Activated CD4-positive, alpha-beta T cell treated with anti-CD3 and anti-CD28 coated beads for 24 hours (primary cell): Measurements from ENCODE around the gene PBX3.

ENCODE experiments used
- DNase-seq, 2 donors: peaks; one replicate each; pipeline ENCODE4 v3.0.0-alpha.2; 2020; ENCODE audit warnings: low read depth in 2 of 2

The PBX3 gene

DNA sequence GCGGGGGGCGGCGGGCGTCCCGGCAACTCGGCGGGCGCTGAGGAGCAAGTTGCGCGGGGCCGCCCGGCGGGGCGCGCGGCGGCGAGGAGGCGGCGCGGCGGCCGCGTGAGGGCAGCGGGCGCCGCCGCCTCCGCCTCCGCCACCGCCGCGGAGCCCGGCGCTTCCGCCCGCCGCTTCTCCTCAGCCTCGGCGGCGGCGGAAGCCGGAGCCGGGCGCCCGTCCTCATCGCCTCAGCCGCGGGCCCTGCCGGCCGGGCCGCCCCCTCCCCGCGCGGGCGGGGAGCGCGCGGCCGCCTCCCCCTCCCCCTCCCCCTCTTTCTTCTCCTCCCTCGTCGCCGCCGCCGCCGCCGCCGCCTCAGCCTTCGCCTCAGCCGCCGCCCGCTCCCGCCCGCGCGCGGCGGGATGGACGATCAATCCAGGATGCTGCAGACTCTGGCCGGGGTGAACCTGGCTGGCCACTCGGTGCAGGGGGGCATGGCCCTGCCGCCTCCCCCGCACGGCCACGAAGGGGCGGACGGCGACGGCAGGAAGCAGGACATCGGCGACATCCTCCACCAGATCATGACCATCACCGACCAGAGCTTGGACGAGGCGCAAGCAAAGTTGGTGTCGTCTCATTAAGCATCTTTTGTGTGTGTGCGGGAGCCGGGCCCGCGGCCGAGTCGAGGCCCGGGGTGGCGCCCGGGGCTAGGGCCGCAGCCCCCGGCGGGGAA is at the start of gene PBX3:
Gene PBX3 (plus strand): TSS at position 321 of the 712 bp plus-strand sequence.
- DNase-seq = peak; percentile 13 to 14

DNA sequence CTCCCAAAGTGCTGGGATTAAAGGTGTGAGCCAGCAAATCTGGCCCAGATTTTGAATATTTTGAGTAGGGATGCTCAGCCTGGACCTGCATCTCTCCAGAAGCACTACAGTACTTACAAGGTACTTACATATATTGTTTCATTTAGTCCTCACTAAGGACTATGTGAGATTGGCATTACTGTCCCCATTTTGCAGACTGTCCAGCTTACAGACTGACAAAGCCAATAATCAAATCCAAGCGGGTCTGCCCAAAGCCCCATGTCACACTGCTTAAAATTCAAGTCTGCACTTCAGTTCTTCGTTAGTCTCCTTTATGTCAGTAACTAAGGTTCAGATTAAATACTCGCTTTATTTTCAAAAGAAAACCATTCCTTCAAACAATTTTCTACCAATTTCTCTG is 47.3 kb upstream of the PBX3 start:
- DNase-seq = no peak

GRCh38 chr9:125700791-125701190 is 46.4 kb upstream of the PBX3 start:
- peak; percentile 17 to 22 for DNase-seq

- peak in 1 of 2 donors; percentile 7 for DNase-seq
Measured at GRCh38 chr9:125701351-125701750, 45.8 kb upstream of the PBX3 start.

DNA sequence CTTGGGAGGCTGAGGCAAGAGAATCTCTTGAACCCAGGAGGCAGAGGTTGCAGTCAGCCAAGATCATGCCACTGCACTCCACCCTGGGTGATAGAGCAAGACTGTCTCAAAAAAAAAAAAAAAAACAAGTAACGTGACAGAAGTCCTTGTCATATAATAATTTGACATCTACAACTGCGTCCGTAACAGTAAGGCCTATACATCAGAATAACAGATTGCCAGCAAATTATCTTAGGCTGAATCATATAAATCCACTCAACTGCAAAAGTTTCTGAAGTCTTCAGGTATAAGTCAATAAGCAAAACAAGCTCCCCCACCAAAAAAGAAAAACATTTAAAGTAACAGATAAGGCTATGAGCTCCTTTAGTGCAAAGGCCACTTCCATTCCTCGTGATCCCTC is 43.5 kb upstream of the PBX3 start:
- DNase-seq = no peak

GRCh38 chr9:125705893-125706292 is 41.3 kb upstream of the PBX3 start:
- no peak for DNase-seq

GRCh38 chr9:125706651-125707471 is 40.3 kb upstream of the PBX3 start, which contains the start of gene MAPKAP1:
Gene MAPKAP1 (minus strand): TSS chr9:125707208. CDS start chr9:125672574, 34,634 bp downstream.
- peak; percentile 93 to 95 for DNase-seq

DNA sequence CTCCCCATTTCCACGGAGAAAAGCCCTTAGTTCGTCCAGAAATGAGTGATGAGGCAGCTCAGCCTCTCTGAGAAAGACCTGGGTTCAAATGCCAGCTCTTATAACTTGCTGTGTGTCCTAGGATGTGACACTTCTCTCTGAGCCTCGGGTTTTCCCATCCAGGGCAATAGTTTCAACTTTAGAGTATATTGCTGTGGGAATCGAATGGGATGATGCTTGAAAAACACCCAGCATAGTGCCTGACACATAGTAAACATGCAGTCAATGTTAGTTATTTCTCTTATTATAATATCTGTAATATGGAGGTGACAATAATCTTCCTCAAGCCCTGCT is 39.7 kb upstream of the PBX3 start:
- DNase-seq = no peak

- no peak for DNase-seq
Measured at GRCh38 chr9:125726456-125727132, 20.6 kb upstream of the PBX3 start.

DNA sequence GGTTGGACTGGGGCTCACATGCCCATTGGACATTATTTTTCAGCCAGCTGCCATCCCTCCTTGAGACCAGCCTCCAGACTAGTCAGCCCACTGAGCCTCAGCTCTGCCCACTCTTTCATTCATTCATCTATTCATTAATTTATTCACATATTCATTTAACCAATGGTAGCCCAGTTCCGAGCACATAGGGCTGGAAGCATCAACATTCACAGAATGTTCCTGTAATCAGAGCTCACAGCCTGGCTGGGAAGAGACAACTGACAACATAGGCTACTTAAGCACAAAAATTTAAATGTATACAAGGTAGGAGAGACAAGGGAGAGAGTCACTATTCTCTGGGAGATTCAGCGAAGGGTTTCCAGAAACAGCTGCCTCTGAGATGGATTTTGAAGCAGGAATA is 17.0 kb upstream of the PBX3 start:
- DNase-seq = no peak

GRCh38 chr9:125732562-125732961 is 14.6 kb upstream of the PBX3 start:
- DNase-seq = no peak

DNA sequence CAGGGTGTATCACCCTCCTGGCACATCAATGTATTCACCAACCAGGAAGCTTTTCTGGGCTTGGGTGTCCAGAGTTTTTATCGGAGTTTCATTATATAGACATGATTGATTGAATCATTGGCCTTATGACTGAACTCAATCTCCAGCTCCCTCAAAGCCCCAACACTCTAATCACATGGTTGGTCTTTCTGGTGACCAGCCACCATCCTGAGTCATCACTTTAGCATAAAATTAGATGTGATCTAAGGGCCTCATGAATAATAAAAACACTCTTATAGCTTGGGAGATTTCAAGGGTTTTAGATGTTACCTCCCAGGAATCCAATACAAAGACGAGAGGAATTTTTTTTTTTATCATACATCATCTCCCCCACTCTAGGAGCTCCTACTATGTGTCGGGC is 7.7 kb upstream of the PBX3 start:
- no peak for DNase-seq

DNA sequence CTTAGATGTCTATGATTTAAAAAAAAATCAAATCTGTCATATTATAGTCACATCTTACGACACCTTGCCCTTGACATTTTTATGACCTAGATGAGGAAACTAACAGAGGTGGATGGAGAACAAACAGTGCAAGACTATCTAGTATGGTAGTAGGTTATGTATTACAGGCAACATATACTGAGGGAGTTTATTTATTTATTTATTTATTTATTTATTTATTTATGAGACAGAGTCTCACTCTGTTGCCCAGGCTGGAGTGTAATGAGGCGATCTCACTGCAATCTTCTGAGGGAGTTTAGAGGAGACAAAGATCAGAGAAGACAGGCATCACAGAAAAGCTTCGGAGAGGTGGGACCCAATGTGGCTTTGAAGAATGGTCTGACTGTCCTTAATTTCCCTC is 4.5 kb upstream of the PBX3 start:
- no peak for DNase-seq

DNA sequence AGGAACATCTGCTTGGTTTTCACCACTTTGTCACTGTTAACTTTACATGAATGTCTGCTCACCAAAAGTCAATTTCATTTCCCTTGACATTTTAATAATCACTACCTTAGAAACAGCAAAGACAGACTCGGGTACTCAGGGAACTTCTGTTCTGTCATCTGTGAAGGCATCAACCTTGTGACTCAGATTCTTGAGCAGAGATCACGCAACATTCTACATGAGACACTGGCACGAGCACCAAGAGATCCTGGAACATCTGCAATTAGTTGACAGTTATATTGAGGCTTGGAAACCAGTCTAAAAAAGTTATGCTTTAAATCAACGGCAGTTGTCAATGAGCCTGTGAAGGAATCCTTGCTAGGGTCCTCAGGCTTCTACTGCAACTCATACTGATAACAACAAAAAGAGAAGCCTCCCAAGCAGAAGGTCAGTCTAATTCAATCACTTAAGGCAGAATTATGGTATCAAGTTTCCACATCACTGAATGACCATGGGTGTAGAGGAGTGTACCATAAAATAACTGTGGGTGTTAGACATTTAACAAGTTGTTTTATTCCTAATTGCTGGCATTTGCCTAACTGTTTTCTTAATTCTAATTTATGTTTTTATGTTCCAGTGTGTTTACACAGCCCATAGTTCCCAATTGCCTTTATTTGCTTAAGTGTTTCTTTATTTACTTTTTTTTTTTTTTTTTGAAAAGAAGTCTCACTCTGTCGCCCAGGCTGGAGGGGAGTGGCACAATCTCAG is 3.3 kb upstream of the PBX3 start:
- no peak for DNase-seq

- no peak for DNase-seq
Measured at GRCh38 chr9:125744616-125745015, 2.6 kb upstream of the PBX3 start.

DNA sequence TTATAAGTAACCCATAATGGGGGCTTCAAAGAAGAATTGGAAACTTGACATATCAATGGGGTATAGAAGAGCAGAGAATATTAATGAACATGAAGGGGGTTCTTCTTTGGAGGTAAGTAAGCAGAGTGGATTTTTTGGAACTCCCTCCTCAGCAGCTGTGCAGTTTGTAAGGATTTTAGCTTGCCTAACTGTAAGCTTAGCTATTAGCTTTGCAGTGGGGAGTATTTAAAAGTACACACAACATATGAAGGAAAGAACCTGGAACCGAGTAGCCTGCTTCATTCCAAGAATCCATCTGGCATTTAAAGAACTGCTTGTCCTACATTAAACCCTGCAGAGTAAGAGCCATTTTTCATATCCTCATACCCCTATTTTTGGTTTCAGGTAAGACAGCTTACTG is 2.2 kb upstream of the PBX3 start:
- DNase-seq = no peak

GRCh38 chr9:125745682-125746016 is 1.5 kb upstream of the PBX3 start:
- DNase-seq = no peak

DNA sequence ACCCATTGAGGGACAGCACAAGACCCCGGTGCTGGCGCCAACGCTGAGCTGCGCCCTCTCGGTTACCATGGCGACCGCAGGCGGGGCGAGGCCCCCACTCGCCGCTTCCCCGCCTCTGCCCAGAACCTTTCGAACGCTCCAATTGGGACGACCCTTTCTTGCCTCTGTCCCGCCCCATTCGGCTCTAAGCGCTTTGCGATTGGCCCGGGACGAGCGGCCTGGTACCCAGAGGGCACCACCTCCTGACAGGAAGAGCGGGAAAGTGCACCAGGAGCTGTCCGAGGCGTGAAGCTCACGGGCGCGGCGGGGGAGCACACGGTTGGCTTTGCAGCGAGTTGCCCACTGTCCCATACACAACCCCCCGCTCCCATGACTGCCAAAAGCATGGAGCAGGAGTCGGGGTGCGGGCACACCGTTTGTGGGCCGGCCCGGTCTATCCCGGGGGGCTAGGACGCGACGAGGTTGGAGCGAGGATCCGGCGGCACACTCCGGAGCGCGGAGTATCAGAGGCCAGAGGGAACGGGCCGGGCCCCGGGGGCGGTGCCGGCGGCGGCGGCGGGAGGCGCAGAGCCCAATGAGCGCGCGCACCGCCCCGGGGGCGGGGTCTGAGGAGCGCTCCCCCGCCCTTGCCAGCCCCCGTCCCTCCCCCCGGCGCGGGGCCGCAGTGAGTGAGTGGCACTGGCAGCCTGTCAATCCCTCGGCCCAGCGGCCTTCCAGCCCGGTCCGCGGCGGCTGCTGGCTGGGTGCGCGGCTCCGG is 978 bp upstream of the PBX3 start:
- DNase-seq = peak; percentile 89

- no peak for DNase-seq
Measured at GRCh38 chr9:125746774-125747052, 460 bp upstream of the PBX3 start.

- DNase-seq = no peak
Measured at GRCh38 chr9:125747765-125748445, 732 bp downstream of the PBX3 start.
